Esophagus squamous epithelium (tissue), 4 donors: ENCODE results near the gene SHMT2.

Experiments
- CTCF ChIP-seq, 6 experiments: fragments of 450-650 bp in 4 of 6; fragments of 200-600 bp in 2 of 6; sonication (generic) in 2 of 6; IDR thresholded peaks; one replicate each; pipeline ENCODE4 v1.5.1; 2016 to 2019; ENCODE audit warnings: antibody characterized with exemption in 6 of 6, mild to moderate bottlenecking in 4 of 6, moderate library complexity in 4 of 6
- POLR2A ChIP-seq, 4 donors: fragments of 450-650 bp; IDR thresholded peaks; one replicate each; pipeline ENCODE4 v1.6.1; 2017; ENCODE audit warnings: antibody characterized with exemption in 4 of 4, mild to moderate bottlenecking in 4 of 4, moderate library complexity in 3 of 4

GRCh38 chr12:57182918-57183575, 46.5 kb upstream of the SHMT2 start:
- TF ChIP-seq CTCF (IDR thresholded peaks at IDR 0.05) (peak; percentile 85 to 98 (median 94)), POLR2A (IDR thresholded peaks at IDR 0.05) (no peak)
